ENCODE data around the gene LIN7B. TPM values are rescaled to one million over a fixed set of nuclear protein-coding genes. Genes with fewer than 3 reads are reported as not detected.
"Not testable (repeated sequence)": the region's sequence is repeated elsewhere in the genome, so short reads cannot be mapped to it uniquely, and the experiment has no call there.

The LIN7B gene
- total RNA-seq, 2 donors from 2014 or later: 31.5 to 35.0 TPM

GRCh38 chr19:49119411-49120324, 5.5 kb downstream of the LIN7B start, which contains the start of gene PPFIA3:
PPFIA3 (plus strand) TSS chr19:49119544; CDS start chr19:49127874, 8,330 bp downstream.
- H3K36me3 ChIP-seq: no peaks in the 10 kb centered on the region
- H3K9me3 ChIP-seq: no peaks in the 10 kb centered on the region
- peak within 1 kb of the TSS; percentile 46 to 70 for H3K4me3 ChIP-seq
- DNase-seq (ENCODE audit: low spot score): peak; percentile 71
- peak within 1 kb of the TSS; percentile 95 to 97 for H3K27ac ChIP-seq
- H3K4me1 ChIP-seq: peaks cover 0 to 35% of the 10 kb centered on the region in 2 donors
- no peaks in the 10 kb centered on the region for H3K27me3 ChIP-seq
- no peak for TF ChIP-seq CTCF (IDR thresholded peaks at IDR 0.05)

GRCh38 chr19:49120325-49120683, 6.1 kb downstream of the LIN7B start:
- peak overlapping the region in 1 of 2 donors; percentile 70 for H3K4me3 ChIP-seq
- H3K27ac ChIP-seq: peak overlapping the region in 1 of 2 donors; percentile 95
- peaks cover 0 to 32% of the 10 kb centered on the region in 2 donors for H3K4me1 ChIP-seq
- no peaks in the 10 kb centered on the region for H3K36me3 ChIP-seq
- DNase-seq (ENCODE audit: low spot score): no peak
- no peak for TF ChIP-seq CTCF (IDR thresholded peaks at IDR 0.05)
- no peaks in the 10 kb centered on the region for H3K27me3 ChIP-seq
- no peaks in the 10 kb centered on the region for H3K9me3 ChIP-seq

- DNase-seq (ENCODE audit: low spot score): no peak
- Histone ChIP-seq H3K4me1 (peaks cover 0 to 33% of the 10 kb centered on the region in 2 donors), H3K4me3 (no peak overlapping the region), H3K27me3 (no peaks in the 10 kb centered on the region), H3K27ac (no peak overlapping the region), H3K9me3 (no peaks in the 10 kb centered on the region), H3K36me3 (no peaks in the 10 kb centered on the region)
- TF ChIP-seq CTCF (IDR thresholded peaks at IDR 0.05): no peak
Measured at GRCh38 chr19:49120868-49121267, 6.7 kb downstream of the LIN7B start.

GRCh38 chr19:49121841-49122240, 7.7 kb downstream of the LIN7B start:
- H3K4me1 ChIP-seq: peaks cover 0 to 33% of the 10 kb centered on the region in 2 donors
- not testable (repeated sequence) for H3K36me3 ChIP-seq; H3K4me3 ChIP-seq; DNase-seq (ENCODE audit: low spot score); H3K27ac ChIP-seq; H3K9me3 ChIP-seq; H3K27me3 ChIP-seq

- H3K4me1 ChIP-seq: peaks cover 0 to 30% of the 10 kb centered on the region in 2 donors
- H3K9me3 ChIP-seq; H3K36me3 ChIP-seq; H3K4me3 ChIP-seq; DNase-seq (ENCODE audit: low spot score); H3K27me3 ChIP-seq; H3K27ac ChIP-seq: not testable (repeated sequence)
Measured at GRCh38 chr19:49123285-49123684, 9.1 kb downstream of the LIN7B start.

GRCh38 chr19:49125025-49125731, 11.0 kb downstream of the LIN7B start:
- TF ChIP-seq CTCF (IDR thresholded peaks at IDR 0.05): no peak
- Histone ChIP-seq H3K36me3 (no peaks in the 10 kb centered on the region), H3K9me3 (no peaks in the 10 kb centered on the region), H3K4me3 (no peak overlapping the region), H3K27me3 (no peaks in the 10 kb centered on the region), H3K4me1 (peaks cover 0 to 20% of the 10 kb centered on the region in 2 donors), H3K27ac (no peak overlapping the region)
- DNase-seq (ENCODE audit: low spot score): no peak

All from right atrium auricular region (tissue), 2 donors.